Islet precursor cell (in vitro differentiated cells): Measurements from ENCODE around the gene RUSF1.
A peak's percentile ranks its signal among the peaks of the same experiment; 100 is the strongest.
"Not testable (repeated sequence)": the region's sequence is repeated elsewhere in the genome, so short reads cannot be mapped to it uniquely, and the experiment has no call there.

Experiments
- DNase-seq: peaks from one replicate; pipeline ENCODE4 v3.0.0-alpha.2; 2018

RUSF1 gene

DNA sequence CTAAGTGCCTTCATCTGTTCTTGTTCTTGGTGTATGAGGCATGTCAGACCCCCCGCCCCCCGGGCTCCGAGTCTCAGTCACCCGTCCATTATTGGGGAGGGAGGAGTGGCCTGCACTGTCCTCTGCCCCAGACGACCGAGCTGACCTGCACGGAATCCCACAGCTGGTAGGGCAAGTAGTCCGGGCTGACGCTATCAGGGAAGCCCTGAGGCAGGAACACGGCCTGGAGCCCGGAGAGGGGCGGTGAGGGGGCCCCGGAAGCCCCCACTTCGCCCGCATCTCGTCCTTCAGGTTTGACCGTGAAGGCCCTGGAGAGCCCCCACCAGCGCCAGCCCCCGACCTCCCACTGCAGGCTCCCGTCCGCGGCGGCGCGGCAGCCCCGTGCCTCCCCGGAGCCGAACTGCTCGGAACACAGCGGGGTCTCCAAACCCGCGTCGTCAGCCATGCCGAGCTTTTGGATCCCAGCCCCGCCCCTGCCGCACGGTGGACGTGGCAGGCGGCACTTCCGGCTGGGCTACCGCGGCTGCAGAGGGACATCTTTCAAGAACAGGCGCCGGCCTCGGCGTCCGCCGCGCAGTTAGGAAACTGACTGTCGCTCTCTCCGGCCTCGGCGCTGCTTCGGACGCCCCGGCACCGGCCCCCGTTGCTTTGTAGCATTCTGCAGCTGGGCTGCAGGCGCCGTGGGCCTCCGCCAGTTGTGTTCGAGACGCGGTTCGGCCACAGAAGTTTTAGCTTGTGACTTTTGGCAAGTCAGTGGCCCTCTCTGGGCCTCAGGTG is at the start of gene RUSF1:
TSS of gene RUSF1 (minus strand) at position 463 of the 777 bp plus-strand sequence. CDS start at position 445, 18 bp downstream.
- peak; percentile 95 for DNase-seq

DNA sequence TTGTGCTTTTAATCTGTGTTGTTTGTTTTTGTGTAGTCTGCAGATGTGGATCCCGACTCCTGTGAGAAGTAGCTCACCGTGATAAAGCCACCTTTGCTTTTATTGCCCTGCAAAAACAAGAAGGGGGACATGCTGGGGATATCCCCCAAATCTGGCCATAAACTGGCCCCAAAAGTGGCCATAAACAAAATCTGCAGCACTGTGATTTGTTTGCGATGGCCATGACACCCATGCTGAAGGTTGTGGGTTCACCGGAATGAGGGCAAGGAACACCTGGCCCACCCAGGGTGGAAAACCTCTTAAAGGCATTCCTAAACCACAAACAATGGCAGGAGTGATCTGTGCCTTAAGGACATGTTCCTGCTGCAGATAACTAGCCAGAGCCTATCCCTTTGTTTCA is 34.6 kb upstream of the RUSF1 start:
- DNase-seq: no peak

DNA sequence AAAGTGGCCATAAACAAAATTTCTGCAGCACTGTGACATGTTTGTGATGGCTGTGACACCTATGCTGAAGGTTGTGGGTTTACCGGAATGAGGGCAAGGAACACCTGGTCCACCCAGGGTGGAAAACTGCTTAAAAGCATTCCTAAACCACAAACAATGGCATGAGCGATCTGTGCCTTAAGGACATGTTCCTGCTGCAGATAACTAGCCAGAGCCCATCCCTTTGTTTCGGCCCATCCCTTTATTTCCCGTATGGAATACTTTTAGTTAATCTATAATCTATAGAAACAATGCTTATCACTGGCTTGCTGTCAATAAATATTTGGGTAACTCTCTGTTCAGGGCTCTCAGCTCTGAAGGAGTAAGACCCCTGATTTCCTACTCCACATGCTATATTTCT is 31.6 kb upstream of the RUSF1 start:
- DNase-seq: not testable (repeated sequence)

DNA sequence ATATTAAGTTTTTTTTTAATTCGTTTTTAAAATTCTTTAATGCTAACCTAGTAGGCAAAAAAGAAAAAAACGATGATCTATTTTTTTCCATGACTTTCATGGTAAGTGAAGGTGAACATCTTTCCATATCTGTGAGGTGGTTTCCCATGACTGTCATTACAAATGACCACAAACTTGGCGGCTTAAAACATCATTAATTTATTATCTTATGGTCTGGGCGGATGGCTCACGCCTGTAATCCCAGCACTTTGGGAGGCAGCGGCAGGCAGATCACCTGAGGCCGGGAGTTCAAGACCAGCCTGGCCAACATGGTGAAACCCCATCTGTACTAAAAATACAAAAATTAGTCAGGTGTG is 30.0 kb upstream of the RUSF1 start:
- not testable (repeated sequence) for DNase-seq

DNA sequence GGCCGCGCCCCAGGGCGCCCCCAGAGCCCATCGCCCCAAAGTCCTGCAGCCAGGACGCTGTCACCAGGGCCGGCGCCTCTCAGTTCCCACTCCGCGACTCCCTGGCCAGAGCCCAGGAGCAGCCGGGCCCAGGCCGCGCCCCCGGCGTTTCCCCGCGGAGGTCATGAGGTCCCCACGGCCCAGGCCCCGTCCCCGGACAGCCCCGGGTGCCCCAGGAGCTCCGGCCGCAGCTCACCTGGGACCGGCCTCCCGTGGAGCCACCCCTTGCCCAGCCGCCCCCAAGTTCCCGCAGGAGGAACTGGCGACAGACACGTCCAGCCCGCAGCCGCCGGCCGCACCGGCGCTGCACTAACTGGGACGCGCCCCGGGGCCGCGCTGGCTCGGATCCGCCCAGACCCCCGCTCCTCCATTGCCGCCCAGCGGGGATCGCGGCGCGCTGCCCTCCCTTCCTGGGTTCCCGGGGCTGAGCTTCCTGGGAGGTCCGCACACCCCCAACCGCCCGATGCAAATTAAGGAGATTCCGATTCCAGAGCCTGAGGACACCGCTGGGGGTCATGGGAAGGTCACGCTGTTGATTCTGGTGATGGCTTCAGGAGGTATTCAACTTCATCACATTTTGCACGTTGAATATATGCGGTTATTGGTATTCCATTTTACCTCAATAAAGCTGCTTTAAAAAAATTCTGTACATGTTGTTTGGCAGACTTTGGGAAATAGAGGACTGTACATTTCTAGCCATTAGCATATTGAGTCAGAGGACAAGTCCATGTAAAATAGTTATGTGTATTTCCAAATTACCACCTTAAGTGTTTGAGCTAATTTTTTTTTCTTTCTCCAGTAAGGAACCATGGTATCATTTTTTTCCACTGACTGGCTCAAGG is 29.4 kb upstream of the RUSF1 start:
- DNase-seq: no peak

DNA sequence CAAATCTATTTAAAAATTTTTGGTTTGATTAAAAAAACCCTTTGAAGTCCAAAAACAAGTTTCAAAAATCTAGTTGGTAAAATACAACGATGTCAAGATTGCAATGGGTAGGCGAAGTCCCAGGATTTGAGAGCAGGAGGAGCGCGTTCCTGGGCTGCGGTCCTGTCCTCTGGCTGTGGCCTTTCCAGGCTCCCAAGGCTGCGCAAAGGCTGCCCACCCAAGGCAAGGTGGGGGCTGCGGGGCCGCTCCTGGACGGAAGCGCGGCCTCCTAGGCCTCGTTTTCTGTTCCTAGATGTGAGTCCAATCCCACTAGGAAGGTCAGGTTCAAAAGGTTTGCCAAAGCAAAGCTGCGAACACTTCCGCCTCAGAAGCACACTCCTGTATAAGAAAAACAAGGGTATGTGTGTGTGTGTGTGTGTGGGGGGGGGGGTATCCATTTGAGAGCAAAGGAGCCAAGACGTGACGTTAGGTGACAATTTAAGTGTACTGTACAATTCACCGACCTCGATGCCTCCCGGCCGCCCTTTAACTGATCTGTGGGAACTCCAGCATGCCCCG is 28.7 kb upstream of the RUSF1 start:
- DNase-seq: no peak

DNA sequence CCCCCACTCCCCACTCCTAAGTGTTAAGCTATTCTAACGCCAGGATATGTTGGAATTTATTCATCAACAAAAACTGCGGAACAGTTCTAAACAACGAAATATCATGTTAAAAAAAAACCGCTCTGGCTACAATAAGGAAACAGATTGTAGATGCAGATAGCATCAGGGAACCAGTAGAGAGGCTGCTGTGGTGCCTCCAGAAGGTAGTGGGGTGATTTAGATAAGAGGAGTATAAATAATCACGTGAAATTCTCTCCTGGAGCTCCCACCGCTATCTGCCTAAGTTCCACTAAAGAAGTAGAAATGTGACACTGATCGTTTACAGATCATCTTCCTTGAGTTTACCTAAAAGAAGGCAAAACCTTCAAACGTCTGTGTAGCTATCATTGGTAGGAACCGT is 27.5 kb upstream of the RUSF1 start:
- no peak for DNase-seq

DNA sequence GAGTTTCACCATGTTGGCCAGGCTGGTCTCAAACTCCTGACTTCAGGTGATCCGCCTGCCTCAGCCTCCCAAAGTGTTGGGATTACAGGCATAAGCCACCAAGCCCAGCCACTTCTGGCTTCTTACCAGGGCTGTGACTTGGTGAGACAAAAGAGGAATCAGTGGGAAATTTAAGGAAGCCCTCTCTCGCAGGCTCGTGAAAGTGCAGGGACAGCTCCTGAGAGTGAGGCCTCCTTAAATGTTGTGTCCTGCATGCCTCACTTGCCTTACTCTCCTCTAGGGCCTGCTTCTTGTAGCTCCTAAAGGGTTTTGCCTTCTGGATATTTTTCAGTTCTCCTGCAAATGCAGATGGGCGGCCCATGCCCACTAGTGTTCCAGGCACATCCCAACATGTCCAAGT is 24.7 kb upstream of the RUSF1 start:
- no peak for DNase-seq

DNA sequence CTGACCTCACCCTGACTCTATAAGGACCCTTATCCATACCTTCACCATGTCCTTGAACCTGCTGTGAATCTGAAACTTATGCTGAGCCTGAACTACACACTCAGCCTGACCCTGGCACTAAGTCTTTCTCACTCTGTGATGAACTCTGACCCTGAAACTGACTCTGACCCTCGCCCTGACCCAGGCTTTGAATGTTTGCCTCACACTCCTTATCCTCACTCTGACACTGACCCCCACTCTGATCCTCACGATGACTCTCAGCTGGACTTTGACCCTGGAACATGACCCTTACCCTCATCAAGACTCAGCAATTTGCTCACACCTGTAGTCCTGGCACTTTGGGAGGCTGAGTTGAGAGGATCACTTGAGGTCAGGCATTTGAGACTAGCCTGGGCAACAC is 23.9 kb upstream of the RUSF1 start:
- DNase-seq: no peak

DNA sequence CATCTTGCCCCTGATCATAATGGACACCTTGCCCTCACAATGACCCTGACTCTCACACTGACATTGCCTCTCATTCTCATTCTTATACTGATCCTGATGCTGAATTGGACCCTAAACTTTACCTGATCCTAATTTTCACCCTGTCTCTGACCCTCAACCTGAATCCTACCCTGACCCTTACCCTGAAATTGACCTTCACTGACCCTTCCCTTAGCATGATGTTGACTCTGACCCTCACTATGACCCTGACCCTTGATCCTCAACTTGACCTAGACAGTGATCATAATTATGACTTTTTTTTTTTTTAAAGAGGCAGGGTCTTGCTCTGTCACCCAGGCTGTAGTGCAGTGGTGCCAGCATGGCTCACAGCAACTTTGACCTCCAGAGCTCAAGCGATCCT is 22.9 kb upstream of the RUSF1 start:
- no peak for DNase-seq

DNA sequence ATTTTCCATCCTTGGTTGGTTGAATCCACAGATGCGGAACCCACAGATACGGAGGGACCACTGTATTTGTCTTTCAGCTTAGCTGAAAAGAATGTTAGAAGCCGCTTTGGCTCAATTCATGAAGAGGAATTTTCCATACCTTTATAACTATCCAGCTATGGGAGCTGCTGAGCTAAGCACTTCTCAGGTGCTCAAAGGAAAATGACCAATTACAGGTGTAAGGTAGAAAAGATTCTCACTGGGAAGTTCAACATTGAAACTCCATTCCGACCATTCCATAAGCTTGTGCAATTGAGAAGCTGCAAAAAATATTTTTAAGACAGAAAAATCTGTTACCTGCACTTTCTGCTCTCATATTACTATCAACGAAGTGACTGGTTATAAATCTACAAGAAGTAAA is 22.2 kb upstream of the RUSF1 start:
- no peak for DNase-seq

DNA sequence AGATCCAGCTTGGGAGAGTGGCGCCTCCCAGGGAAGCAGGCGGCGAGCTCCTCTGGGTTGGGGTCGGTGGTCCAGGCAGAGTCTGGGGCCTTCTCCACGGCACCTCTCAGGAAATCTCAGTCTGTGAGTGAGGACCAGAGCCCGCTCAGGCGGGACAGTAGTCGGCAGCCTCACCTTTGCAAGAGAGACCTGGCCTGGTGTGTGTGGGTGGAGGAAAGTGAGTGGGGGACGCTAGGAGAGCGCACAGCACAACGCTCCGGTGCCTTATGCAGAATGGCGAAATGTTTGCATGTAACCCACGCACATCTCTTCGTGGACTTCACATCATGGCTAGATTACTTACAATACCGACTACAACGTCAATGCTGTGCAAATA is 21.7 kb upstream of the RUSF1 start:
- DNase-seq: no peak

DNA sequence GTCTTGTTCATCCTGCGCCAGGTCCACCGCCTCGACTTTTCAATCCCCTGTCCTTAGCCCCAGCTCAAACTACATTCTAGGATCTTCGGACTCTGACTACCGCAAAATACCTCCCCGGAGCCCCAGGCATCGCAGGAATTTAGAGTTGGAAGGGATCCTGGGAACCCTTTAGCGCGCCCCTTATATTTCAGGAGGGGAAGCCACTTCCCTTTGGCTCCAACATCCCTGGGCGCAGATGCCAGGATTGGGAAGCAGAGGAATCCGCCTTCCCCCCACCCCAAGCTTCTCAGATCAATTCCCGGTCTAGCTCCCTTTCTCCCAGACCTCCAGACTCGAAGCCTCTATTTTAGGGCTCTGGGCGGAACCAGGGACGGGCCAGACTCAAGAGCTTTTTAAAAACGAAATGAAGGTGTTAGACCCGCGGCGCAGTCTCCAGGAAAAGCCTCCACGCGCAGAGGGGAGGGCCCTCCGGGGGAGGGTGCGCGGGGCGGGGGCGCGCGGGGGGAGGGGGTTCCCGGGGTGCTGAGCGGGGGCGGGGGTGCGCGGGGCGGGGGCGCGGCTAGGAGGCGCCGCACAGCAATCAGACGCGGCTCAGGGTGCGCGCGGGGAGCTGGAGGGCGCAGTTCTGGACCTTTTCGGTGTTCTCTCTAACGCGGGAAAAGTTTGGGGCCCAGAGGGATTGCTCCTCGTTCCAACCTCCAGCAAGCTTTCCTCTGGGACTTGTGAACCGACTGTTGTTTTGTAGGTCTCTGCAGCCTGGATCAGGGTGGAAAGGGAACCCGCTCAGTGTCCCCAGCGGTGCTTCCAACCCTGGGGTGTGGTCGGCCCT is 21.1 kb upstream of the RUSF1 start:
- DNase-seq: no peak

DNA sequence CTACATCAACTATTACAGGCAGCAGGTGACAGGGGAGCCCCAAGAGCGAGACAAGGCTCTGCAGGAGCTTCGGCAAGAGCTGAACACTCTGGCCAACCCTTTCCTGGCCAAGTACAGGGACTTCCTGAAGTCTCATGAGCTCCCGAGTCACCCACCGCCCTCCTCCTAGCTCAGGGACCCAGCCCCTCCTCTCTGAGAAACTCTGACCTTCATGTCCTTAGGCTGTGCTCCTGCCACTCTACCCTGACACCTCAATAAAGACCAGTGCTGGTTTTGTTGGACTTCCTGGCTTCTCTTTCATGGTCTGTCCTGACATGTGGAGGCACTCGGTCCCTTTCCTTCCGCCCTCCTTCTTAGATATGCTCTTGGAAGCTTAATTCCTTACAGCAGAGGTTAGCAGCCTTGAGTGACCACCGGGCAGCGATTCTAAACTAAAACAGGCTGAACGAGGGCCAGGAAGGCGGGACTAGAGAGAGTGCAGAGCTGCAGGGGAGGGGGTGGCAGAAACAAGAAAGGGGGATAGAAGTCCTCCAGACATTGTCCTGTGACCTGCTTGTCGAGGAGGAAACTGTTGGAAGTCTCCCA is 20.4 kb upstream of the RUSF1 start:
- DNase-seq: no peak

DNA sequence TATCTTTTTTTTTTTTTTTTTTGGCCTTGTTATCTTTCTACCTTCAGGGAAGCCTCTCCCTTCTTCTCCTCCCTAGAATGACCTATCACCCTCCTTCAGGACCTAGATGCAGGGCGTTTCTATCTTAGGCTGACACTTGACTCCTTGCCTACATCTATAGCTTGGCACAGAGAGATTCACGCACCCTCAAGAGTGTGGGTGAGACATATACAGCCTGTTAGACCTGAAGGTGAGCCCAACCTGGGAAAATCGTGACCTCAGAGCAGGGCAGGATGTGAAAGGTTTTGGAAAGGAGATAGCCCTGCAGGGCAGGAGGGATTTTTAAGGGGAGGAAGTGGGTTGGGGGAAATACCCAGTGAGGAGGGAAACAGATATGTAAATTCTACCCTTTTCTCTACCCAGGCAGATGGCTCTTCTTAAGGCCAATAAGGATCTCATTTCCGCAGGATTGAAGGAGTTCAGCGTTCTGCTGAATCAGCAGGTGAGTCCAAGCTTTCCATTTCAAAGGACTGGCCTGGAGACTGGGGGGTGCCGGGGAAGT is 19.6 kb upstream of the RUSF1 start, which contains the start of gene AHSP:
TSS of gene AHSP (plus strand) at position 167 of the 541 bp plus-strand sequence. CDS start at position 407, 240 bp downstream.
- no peak for DNase-seq

DNA sequence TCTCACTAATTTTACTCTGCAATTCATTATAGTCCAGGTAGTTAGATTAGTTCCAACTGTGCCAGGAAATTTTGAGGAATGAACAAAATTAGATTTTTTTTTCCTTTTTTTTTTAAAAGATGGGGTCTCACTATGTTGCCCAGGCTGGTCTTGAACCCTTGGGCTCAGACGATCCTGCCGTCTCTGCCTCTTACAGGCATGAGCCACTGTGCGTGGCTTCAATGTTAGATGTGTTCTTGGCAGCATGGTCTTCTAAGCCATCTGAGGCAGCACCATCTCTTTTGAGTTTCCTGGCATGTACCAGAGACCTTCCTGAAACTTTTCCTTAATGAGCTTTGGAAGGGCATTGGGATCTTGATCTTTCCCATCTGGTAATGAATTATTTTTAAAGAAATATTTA is 16.9 kb upstream of the RUSF1 start:
- no peak for DNase-seq

DNA sequence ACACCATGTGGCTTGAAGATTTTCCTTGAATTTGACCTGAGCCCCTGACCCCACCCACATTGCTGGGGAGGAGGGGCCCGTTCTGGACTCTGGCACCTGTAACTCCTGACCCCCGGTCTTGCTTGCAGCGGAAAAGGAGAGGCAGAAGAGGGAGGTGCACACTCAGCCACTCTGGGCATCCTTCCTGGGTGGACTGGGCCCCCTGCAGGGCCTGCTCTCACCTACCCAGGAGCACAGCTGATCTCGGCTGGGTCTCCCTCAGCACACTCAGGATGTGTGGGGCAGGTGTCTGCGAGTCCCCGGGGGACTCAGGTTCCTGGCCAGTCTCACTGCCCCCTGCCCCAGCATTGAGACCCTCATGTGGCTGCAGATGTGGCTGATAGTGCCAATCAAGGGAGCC is 15.6 kb upstream of the RUSF1 start:
- DNase-seq: not testable (repeated sequence)

DNA sequence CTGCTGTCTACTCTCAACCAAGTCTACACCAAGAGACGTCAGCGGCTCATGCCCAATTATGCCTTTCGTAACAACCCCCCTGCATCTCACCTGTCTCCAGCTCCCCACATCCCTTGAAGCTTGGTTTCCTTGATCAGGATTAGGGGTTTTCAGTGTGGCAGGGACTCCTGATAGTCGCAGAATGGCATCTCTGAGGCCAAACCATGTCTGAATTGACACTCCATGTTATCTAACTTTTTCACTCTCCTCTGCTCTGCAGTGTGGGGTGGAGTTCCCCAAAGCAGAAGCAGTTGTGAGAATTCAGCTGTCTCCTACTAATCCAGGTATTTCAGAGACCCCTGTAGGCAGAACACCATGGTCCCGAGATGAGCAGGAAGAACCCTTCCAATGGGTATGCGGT is 13.9 kb upstream of the RUSF1 start:
- no peak for DNase-seq

DNA sequence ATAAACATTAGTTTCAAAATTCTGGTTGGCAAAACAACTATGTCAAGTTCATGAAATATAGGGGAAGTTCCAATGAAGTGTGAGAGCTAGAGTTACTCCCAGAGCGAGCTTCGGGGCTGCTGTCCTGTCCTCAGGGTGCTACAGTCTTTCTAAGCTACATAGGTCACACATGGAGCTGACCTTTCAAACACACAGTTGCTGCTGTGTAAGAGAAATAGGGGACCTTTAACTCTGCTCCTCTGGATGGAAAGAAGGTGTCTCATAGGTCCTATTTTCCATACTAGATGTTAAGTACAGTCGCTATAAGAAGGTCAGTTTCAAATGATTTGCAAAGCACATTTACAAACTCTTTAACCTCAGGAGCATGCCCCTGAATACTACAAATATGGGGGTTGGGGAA is 13.2 kb upstream of the RUSF1 start:
- DNase-seq: no peak

DNA sequence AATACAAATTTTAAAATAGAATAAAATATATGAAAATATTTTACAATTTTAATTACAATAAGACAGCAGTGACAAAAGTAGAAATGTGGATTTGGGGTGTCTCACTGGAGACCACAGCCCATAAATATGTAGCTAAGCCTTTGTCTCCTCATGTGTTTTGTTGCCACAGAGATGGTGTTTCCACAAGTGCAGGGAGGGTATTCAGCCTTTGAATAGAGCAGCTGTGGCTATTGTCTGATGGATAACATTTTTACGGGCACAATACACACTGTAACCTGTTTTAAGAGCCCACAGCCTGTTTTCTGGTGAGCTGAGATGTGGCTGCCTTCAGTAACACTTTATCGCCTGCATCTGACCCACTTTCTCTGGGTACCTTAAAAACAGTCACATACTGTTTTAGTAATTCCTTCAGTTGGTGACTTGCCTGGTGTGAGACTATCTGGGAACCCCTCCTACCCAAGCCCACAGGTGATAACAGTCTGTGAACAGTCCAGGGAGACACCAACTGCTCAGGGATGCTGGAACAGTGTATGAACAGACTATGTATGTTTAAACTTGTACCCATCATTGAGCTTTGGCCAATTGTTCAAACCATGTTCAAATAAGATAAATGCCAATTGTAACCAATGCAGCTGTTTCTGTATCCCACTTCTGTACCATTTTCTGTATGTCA is 11.7 kb upstream of the RUSF1 start:
- no peak for DNase-seq

DNA sequence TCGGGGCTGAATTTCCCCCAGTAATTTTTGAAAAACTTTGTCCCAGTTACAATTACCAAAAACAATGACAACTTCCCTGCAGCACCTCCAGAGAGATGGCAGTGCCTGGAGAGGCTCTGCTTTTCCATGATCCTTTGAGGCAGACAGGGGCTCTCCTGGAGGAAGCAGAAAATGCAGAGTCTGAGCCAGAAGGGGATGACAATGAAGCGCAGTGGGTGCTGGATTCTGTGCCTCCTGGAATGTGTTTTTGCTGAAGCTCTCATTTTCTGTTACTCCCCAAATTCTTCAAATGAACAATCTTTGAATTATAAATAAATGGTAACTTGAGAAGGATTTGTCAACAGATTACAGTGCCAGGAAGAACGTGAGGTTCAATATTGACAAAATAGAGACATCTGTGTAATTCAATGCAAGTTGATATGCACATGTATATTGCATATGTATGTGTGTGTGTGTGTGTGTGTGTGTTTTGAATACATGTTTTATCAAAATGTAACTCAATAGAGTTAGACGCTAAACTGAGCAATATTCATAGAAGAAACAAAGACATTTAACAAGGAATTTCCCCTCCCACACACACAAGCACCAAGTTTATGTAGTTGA is 9.7 kb upstream of the RUSF1 start:
- DNase-seq: no peak
